HCT116 (cell line): ENCODE results near the gene HCN4. TPM values are rescaled to one million over a fixed set of nuclear protein-coding genes. Genes with fewer than 3 reads are reported as not detected.

Experiments
- ATF3 ChIP-seq: IDR thresholded peaks from 2 replicates; pipeline ENCODE4 v1.6.1; 2012
- CTCF ChIP-seq, 3 experiments: fragments of 200-600 bp in 1 of 3; sonication (generic) in 1 of 3; IDR thresholded peaks in 2 of 3; conservative IDR thresholded peaks in 1 of 3; 2 replicates each; pipeline ENCODE4 v1.5.1; 2012 to 2017; ENCODE audit warnings: low read depth in 2 of 3, low read length in 2 of 3, antibody characterized with exemption in 1 of 3, borderline replicate concordance in 1 of 3, control low read depth in 1 of 3, mild to moderate bottlenecking in 1 of 3, mixed read lengths in 1 of 3, mixed run types in 1 of 3, moderate library complexity in 1 of 3; ENCODE audit not compliant: insufficient read depth in 1 of 3
- EGR1 ChIP-seq: IDR thresholded peaks from 2 replicates; pipeline ENCODE4 v1.6.1; 2012; ENCODE audit warnings: low read depth
- FOSL1 ChIP-seq: IDR thresholded peaks from 2 replicates; pipeline ENCODE4 v1.6.1; 2012; ENCODE audit warnings: low read depth
- POLR2A ChIP-seq: IDR thresholded peaks from 2 replicates; pipeline ENCODE4 v1.7.0; 2011; ENCODE audit warnings: borderline replicate concordance; ENCODE audit not compliant: insufficient read depth, insufficient read length; ENCODE audit errors: extremely low read depth
- REST ChIP-seq: IDR thresholded peaks from 2 replicates; pipeline ENCODE4 v1.6.1; 2012; ENCODE audit warnings: low read depth
- SP1 ChIP-seq: IDR thresholded peaks from 2 replicates; pipeline ENCODE4 v1.6.1; 2012; ENCODE audit warnings: low read depth
- SRF ChIP-seq: IDR thresholded peaks from 2 replicates; pipeline ENCODE4 v1.6.1; 2012; ENCODE audit warnings: low read depth
- ZBTB33 ChIP-seq: IDR thresholded peaks from 2 replicates; pipeline ENCODE4 v1.6.1; 2011; ENCODE audit warnings: mild to moderate bottlenecking, low read length, moderate library complexity; ENCODE audit not compliant: insufficient replicate concordance; ENCODE audit errors: extremely low read depth
- ZFX ChIP-seq: fragments of 450-650 bp; IDR thresholded peaks from 2 replicates; pipeline ENCODE4 v1.6.1; 2017
- total RNA-seq: library from RNA; stranded (reverse); gene quantifications from one replicate; pipeline ENCODE4 v1.2.1, GENCODE V29; 2021; ENCODE audit not compliant: unreplicated experiment

The HCN4 gene
- total RNA-seq, 1 experiment from 2014 or later, result 1.7 TPM

- TF ChIP-seq REST, result no peak
- peak; percentile 96 for TF ChIP-seq FOSL1
- TF ChIP-seq ATF3, result no peak
- no peak for TF ChIP-seq EGR1
- no peak for TF ChIP-seq ZBTB33
- peak; percentile 69 for TF ChIP-seq SP1
- TF ChIP-seq ZFX, result no peak
- no peak for TF ChIP-seq POLR2A
- TF ChIP-seq SRF, result peak; percentile 55; the same call in 1 of the 2 replicates
- TF ChIP-seq CTCF (IDR thresholded peaks at IDR 0.05 in 2 of 3, conservative IDR thresholded peaks at IDR 0.05 in 1 of 3; ENCODE audit: borderline replicate concordance in 1 of 3, insufficient read depth in 1 of 3, low read depth in 2 of 3, low read length in 2 of 3), result no peak
These were observed 19.6 kb upstream of the HCN4 start (continued) for GRCh38 chr15:73388256-73388781.
